Measurements from ENCODE around the gene RGS11.

DNA sequence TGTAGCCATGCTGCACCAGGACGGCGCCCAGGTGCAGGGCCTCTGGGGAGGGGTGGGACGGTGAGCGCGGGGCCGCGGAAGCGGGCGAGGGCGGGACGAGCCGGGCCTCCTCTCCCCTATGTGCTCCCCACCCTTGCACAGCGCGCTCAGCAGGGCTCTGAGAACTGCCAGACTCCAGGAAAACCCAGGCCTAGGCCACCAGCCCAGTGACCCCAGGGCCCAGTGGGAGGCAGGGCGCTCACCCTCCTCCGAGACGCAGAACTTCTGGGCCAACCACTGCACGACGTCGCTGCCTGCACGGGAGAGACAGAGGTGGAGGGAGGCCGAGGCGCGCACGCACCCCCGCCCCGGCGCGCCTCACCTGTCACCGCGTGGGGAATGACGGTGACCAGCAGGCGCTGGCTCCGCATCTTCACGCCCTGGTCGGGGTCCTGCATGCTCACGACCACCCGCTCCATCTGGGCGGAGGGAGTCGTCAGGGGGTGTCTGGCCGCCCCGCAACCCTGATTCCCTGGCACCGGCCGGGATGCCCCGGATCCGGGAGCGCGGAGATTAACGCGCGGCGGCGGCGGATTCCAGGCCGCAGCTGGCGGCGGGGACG is 603 bp downstream of the RGS11 start:
- TF ChIP-seq, protein P1, sequence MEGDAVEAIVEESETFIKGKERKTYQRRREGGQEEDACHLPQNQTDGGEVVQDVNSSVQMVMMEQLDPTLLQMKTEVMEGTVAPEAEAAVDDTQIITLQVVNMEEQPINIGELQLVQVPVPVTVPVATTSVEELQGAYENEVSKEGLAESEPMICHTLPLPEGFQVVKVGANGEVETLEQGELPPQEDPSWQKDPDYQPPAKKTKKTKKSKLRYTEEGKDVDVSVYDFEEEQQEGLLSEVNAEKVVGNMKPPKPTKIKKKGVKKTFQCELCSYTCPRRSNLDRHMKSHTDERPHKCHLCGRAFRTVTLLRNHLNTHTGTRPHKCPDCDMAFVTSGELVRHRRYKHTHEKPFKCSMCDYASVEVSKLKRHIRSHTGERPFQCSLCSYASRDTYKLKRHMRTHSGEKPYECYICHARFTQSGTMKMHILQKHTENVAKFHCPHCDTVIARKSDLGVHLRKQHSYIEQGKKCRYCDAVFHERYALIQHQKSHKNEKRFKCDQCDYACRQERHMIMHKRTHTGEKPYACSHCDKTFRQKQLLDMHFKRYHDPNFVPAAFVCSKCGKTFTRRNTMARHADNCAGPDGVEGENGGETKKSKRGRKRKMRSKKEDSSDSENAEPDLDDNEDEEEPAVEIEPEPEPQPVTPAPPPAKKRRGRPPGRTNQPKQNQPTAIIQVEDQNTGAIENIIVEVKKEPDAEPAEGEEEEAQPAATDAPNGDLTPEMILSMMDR (conservative IDR thresholded peaks at IDR 0.05; ENCODE audit: low read depth, low read length), result no peak
- no peak for TF ChIP-seq SMC3 (IDR thresholded peaks at IDR 0.05; ENCODE audit: low read depth, low read length)
- no peak for TF ChIP-seq POLR2A (IDR thresholded peaks at IDR 0.05; ENCODE audit: low read depth, low read length)
- TF ChIP-seq MXI1 (IDR thresholded peaks at IDR 0.05; ENCODE audit: borderline replicate concordance, low read depth, low read length), result no peak
- no peak for TF ChIP-seq RCOR1 (IDR thresholded peaks at IDR 0.05; ENCODE audit: insufficient replicate concordance, low read length)
- TF ChIP-seq RAD21 (IDR thresholded peaks at IDR 0.05; ENCODE audit: low read length), result no peak
- TF ChIP-seq BHLHE40 (IDR thresholded peaks at IDR 0.05; ENCODE audit: low read depth, low read length), result no peak
- TF ChIP-seq CEBPB (IDR thresholded peaks at IDR 0.05; ENCODE audit: low read depth, low read length), result no peak
- TF ChIP-seq MAZ (IDR thresholded peaks at IDR 0.05; ENCODE audit: borderline replicate concordance, low read depth, low read length), result no peak; the same call in 1 of the 2 replicates
